ENCODE data around the gene EIF3K.
"Not testable (repeated sequence)": the region's sequence is repeated elsewhere in the genome, so short reads cannot be mapped to it uniquely, and the experiment has no call there.

EIF3K gene

GRCh38 chr19:38617764-38618589 is 1.0 kb upstream of the EIF3K start, which contains the start of gene MAP4K1:
MAP4K1 (minus strand) TSS chr19:38617953; CDS start chr19:38617895, 58 bp downstream.
- no peak for DNase-seq (ENCODE audit: low read depth, low spot score)

GRCh38 chr19:38619361-38620174 is 580 bp downstream of the EIF3K start:
- DNase-seq (ENCODE audit: low read depth, low spot score), result no peak

- DNase-seq (ENCODE audit: low read depth, low spot score), result no peak
Measured at GRCh38 chr19:38624822-38625221, 5.8 kb downstream of the EIF3K start.

DNA sequence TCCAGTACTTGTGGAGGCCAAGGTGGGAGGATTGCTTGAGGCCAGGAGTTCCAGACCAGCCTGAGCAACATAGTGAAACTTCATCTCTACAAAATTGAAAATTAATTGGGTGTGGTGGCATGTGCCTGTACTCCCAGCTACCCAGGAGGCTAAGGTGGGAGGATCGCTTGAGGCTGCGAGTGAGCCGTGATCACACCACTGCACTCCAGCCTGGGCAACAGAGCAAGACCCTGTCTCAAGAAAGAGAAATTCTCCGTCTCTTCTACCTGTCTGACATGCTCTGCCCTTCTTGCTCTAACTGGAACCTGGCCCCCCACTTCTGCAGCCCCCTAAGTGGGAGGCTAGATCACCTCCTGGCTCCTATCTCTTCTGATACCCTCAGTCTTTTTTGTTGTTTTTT is 7.4 kb downstream of the EIF3K start:
- no peak for DNase-seq (ENCODE audit: low read depth, low spot score)

DNA sequence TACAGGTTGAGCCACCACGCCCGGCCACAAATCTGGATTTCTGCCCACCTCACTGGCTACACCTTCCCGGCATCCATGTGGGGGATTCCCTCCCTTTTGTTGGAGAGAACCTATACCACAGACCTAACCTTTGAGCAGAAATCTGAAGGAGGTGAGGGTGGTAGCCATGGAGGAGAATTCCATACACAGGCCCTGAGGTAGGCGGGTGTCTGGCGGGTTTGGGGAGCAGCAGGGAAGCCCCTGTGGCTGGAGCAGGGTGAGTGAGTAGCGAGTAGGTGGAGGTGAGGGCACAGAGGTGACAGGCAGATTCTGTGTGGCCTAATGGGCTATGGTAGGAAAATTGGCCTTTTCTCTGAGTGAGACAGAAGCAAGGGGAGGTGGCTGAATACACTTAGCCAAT is 10.6 kb downstream of the EIF3K start:
- no peak for DNase-seq (ENCODE audit: low read depth, low spot score)

DNA sequence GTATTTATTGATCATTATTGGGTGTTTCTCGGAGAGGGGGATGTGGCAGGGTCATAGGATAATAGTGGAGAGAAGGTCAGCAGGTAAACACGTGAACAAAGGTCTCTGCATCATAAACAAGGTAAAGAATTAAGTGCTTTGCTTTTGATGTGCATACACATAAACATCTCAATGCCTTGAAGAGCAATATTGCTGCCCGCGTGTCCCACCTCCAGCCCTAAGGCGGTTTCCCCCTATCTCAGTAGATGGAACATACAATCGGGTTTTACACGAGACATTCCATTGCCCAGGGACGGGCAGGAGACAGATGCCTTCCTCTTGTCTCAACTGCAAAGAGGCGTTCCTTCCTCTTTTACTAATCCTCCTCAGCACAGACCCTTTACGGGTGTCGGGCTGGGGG is 12.3 kb downstream of the EIF3K start:
- not testable (repeated sequence) for DNase-seq (ENCODE audit: low read depth, low spot score)

DNA sequence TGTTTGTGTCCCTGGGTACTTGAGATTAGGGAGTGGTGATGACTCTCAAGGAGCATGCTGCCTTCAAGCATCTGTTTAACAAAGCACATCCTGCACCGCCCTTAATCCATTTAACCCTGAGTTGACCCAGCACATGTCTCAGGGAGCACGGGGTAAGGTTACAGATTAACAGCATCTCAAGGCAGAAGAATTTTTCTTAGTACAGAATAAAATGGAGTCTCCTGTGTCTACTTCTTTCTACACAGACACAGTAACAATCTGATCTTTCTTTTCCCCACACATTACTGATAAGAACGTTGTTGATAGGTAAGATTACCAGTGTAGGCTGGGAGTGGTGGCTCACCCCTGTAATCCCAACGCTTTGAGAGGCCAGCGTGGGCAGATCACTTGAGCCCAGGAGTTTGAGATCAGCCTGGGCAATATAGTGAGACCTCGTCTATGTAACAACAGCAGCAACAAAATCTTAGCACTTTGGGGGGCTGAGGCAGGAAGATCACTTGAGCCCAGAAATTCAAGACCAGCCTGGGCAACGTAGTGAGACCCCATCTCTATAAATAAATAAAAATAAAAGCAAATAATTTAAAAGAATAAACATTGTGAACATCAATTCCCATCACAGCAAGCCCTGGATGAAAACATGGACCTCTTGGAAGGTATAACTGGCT is 13.0 kb downstream of the EIF3K start:
- not testable (repeated sequence) for DNase-seq (ENCODE audit: low read depth, low spot score)

DNA sequence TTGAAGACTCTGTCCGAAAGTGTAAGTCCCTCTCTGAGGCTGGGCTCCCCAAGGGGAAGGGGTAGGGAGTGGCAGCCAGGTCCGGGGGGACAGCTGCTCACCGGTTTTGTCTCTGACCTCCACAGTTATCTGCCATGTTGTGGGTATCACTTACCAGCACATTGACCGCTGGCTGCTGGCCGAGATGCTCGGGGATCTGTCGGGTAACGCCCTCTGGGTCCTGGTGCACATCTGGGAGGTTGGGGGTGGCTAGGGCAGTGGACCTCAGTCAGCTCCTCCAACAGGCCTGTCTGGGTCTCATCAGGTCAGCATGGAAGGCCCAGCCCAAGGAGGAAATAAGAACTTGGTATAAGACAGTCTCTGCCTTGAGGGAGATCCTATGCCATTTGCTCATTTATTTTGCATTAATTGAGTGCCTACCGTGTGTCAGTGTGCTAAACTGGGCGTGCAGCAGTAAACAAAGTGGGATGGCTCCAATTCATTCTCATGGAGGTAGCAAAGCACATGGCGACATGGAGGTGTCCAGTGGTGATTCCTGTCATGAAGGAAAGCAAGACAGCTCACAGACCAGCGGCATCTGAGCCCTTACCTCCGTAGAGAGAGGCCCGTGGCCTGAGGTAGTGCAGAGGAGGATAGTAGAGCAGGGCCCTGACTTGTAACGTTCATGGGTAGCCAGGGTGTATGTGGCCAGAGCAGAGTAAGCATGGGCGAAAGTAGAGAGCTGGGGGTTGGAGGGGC is 13.7 kb downstream of the EIF3K start:
- DNase-seq (ENCODE audit: low read depth, low spot score), result no peak

DNA sequence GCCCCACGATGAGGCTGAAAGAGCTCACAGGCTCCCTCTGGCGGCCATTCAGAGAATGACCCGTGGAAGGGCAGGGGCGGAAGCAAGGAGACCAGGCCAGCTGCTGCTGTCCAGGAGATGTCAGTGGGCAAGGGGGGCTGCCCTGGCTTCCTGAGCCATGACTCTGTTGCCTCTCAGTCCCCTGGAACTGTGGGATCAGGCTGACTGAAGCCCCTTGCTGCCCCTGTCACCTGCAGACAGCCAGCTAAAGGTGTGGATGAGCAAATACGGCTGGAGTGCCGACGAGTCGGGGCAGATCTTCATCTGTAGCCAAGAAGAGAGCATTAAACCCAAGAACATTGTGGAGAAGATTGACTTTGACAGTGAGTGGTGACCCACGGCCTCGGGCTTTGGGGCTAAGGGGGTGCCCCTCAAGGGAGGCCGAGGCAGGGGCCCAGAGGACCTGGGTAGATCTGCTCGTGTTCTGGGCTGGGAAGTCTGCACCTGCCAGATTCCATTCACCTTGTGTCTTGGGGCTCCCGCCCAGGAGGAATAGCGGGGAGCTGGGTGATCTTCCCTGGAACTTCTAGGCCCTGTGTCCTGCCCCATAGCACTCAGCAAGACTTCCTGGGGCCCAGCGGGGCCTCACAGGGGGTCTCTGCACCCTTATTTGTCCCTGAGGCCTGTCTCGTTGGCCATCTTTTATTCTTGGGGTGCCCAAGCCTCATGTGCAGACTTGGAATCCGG is 15.9 kb downstream of the EIF3K start:
- DNase-seq (ENCODE audit: low read depth, low spot score), result no peak

DNA sequence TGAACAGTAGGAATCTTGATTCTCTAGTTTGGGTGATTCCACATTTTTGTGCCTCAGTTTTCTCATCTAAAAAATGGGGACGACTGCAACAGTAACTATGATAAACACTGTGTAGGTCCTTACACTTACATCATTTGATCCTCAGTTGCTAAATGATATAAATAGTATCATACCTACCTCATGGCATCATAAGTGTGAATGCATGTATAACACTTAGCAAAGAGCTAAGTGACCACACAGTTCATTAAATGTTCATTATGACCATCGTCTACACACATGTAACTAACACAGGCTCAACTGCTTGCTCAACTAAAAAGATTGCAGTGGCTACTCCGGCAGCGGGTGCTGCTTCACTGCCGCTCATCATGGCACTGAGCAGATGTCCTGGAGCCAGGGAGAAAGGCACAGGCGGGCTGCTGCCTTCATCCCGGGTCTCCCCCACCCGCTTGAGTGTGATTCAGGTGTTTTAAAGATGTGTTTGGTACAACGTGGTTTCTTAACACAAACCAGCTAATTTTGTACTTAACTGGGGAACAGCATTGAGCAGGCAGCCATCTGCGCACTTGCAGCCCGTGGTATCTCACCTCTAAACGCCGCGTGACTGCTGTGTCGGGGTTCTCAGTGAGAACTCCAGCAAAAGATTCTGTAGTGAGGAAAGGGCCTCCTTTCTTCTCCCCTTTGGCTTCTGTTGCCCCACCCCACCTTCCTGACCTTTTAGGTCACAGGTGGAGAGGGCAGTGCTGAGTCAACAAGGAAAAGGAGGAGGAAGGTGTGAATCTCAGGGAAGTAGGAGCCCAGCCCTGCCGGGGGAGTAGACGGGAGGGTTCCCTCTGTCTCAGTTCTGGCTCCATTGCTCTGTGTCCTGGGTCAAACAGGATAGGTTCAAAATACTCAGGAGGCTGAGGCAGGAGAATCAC is 16.8 kb downstream of the EIF3K start:
- DNase-seq (ENCODE audit: low read depth, low spot score), result no peak

- no peak for DNase-seq (ENCODE audit: low read depth, low spot score)
Measured at GRCh38 chr19:38638461-38638860, 19.5 kb downstream of the EIF3K start.

DNA sequence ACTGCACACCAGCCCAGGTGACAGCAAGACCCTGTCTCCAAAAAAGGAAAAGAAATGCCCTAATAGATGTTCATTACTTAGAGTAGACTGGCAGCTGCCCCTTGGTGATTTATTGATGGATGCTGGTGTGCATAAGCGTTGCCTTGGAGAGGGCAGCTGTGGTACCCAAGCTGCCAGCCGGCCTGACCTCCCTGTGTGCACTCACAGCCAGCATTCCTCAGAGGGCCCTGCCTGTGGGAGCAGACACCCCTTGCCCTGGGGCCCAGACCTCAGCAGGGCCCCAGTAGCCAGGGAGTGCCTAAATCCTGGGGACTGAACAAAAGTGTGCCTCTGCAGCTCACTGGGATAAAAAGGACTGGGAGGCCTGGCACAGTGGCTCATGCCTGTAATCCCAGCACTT is 20.7 kb downstream of the EIF3K start:
- no peak for DNase-seq (ENCODE audit: low read depth, low spot score)

GRCh38 chr19:38640368-38640767 is 21.4 kb downstream of the EIF3K start:
- no peak for DNase-seq (ENCODE audit: low read depth, low spot score)

DNA sequence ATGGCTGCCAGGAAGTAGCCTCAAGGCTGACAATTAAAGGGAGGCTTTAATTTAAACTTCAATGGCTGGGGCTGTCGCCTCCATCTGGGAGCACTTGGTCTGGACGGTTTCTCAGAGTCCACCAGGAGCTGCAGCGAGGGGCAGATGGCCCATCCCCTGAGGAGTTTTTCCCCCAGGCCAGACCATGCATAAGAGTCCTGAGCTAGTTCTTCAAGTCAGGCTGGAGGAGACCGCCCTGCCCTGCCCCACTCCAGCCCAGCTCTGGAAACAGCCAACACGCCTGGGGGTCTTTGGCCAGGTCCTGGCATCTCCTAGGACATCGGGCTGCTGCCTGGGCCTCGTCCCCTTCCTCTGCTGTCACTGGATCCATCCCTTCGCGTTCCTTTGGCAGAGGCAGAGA is 23.2 kb downstream of the EIF3K start:
- no peak for DNase-seq (ENCODE audit: low read depth, low spot score)

- DNase-seq (ENCODE audit: low read depth, low spot score), result no peak
Measured at GRCh38 chr19:38644719-38645118, 25.7 kb downstream of the EIF3K start.

DNA sequence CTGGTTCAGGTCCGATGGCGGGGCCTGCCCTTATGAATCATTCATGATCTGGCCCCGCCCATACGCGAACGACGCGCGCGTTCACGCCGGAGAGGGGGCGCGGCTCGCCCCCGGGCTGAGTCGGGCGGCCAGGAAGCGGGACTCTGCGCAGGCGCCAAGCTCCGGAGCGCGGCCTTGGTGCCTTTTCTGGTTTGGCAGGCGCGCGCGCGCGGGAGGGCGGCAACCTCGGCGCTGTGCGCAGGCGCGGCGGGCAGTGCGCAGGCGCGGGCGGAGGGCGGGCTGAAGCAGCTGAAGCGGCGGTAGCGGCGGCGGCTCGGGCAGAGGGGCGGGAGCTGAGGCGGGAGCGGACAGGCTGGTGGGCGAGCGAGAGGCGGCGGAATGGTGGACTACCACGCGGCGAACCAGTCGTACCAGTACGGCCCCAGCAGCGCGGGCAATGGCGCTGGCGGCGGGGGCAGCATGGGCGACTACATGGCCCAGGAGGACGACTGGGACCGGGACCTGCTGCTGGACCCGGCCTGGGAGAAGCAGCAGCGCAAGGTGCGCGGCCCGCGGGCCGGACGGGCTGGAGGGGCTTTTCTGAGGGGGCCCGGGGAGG is 28.5 kb downstream of the EIF3K start, which contains the start of gene ACTN4:
Gene ACTN4 (plus strand): TSS at position 282 of the 598 bp plus-strand sequence. CDS start 97 bp downstream, at position 379.
- DNase-seq (ENCODE audit: low read depth, low spot score), result peak; percentile 91

GRCh38 chr19:38647966-38648768 is 29.2 kb downstream of the EIF3K start:
- no peak for DNase-seq (ENCODE audit: low read depth, low spot score)

- no peak for DNase-seq (ENCODE audit: low read depth, low spot score)
Measured at GRCh38 chr19:38648769-38649304, 29.8 kb downstream of the EIF3K start.
